Stimulated activated CD4-positive, alpha-beta T cell treated with anti-CD3 and anti-CD28 coated beads, Interleukin-2, amount 100 ng/mL, for 24 hours (primary cell): ENCODE data around the gene POU6F2.

Experiments used
- DNase-seq, 2 donors: peaks; one replicate each; pipeline ENCODE4 v3.0.0-alpha.2; 2020

POU6F2 gene

DNA sequence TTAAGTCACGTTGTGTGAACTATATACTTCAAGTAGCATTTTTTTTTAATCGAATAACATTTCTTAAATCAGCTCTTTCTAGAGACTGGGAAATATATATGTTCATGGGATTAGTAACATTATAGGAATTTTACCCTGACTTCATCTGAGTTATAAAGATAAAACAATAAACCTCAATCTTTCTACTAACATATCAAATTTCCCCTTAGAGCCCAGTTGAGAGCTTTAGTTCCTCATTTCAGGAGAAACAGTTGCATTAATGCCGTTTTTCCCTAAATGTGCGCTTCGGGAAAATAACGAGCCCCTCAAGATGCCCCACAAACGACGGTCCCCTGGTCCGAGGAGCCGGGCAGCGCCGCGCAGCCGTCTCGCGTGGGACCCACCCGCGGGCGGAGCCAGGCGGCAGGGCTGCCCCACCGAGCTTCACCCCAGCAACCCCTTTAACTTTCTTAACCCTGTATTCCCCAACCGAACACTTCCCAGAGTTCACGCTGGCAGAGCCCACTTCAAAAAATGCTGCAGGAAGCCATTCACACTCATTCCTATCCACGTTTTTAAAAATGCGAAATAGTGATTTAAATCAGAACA lies 436.0 kb downstream of the POU6F2 start:
- no peak for DNase-seq

DNA sequence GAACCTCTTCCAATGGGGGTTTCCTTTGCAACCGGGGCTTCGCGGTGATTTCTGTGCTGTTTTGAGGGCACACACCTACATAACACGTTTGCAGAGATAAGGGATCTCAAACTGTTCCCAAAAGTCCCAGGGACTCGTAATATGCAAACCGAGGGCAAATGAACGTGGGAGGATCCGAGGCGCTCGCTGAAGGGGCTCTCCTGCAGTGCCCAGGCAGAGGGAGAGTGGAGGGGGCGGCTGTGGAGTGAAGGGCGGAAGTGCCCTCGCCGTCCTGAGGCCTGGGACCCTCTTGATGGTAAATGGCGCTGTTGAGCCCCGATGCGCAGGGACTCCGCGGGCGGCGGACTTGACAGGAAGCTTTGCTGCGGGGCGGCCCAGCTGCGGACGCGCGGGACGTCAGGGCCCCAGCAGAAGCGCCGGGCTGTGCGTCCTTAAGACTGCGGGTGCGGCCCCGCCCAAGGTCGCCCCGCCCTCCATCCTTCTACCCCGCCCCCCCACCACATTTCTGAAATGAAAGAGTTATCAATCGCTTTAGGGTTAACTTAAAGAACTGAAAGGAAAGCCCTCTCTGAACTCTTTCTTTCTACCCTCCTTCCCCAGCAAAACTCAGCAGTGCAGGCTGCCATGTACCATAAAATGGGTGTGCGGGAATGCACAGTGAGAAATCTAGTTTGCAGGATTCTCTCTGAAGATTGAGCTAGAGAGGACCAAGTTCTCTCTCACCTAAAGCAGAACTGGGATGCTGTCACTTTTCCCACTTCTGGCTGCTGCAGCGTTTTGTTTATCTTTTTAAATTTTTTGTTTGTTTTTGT lies 436.7 kb downstream of the POU6F2 start:
- peak; percentile 32 to 62 for DNase-seq

DNA sequence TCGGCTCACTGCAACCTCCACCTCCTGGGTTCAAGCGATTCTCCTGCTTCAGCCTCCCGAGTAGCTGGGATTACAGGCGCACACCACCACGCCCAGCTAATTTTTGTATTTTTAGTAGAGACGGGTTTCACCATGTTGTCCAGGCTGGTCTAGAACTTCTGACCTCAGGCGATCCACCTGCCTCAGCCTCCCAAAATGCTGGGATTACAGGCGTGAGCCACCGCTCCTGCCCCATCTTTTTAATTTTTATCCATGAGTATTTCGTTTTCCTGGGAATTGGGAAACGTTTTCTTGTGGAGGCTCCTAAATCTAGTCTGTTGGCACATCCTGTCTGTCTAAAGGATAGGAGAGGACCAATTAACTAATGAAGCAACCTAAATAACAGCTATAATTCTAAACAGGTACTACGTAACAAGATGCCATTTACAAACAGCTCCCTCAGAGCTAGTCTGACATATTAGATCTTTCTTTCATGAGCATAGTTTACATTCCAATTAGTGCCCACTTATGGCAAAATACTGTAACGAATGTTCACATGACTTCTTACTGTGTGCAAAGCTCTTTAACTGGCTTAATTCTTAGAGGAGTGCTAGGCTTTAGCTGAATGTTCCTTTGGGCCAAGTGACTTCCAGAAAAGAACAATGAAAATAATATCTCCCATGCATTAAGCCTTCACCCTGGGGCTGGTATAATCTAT lies 437.5 kb downstream of the POU6F2 start:
- DNase-seq, result no peak

DNA sequence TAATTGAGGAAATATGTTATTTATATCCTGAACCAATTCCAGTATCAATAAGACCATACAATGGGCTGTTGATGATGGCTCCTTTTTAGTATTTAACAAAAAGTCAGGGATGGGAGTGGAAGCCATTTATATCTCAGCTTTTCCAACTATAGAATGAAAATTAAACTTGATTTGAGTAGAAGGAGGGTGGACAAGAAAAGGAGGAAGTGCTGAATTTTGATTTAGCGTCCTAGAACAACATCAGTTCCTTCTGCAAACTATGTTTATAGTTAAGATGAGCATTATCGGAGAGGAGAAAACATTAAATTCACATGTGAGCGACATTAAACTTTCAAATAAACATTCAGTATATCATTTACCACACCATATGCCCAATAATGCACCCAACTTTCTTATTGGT lies 439.2 kb downstream of the POU6F2 start:
- no peak for DNase-seq

DNA sequence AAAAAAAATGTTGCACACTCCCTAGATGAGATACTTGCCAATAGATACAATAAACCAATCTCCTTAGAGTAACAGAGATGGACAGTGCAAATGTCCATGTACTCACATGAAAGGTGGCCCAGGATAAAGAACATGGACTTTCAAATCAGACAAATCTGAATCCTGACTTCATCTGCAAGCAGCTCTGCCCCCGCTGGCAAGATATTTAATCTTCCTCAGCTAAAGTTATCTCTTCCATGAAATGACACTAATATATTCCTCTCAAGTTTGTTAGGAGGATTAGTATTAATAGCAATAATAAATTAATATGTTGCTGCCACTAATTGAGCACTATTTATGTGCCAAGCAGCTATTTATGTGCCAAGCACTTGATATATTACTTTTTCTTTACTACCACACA lies 439.9 kb downstream of the POU6F2 start:
- no peak for DNase-seq

DNA sequence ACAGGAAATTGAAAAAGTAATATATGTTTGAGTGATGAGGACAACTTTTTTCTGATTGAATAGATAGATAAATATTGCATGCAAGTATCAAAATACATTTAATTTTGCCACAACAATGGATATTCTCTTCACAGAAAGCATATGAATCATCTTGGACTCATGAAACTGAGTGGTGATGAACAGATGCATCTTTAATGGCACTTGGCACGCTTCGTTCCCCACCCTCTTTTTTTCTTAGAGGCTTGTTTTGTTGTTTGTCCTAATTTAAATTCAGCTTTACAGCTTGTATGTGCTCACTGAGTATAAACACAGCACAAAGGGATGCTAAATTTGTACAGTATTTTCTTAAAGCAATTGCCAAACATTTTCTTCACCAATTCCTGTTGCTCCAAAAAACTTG lies 443.5 kb downstream of the POU6F2 start:
- no peak for DNase-seq

DNA sequence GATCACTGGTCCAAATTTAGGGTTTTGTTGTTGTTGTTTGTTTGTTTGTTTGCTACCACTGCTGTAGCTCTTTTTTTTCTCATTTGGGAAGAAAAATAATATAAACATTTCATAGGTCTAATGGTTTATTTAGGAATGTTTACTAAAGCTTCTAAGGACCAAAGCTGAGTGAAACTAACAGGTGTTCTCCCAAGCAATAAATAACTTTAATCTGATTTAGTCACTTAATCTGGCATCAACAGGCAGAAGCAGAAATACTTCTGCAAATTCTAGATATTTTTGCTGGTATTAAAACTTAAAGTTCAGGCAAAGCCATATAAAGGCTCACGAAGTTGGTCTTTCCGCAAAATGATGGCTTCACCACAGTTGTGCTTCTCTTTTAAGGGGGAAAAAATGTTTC lies 444.0 kb downstream of the POU6F2 start:
- no peak for DNase-seq

DNA sequence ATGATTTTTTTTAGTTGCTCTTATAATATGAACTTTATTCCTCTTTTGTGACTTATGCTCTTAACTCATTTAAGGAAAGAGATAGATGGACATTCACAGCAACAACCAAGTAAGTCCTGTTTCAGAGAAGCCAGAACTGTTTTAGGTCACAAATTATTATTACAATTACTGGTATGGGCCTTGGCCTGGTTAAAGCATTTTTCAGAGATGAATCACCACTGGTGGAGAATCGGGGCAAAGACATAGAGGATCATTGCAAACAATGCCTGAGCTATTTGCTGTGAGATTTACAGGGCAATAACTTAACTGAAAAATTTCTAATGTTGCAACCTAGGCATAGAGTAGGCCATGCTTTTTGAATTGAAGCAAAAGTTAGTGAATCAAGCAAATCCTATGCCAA lies 450.5 kb downstream of the POU6F2 start:
- DNase-seq, result no peak

DNA sequence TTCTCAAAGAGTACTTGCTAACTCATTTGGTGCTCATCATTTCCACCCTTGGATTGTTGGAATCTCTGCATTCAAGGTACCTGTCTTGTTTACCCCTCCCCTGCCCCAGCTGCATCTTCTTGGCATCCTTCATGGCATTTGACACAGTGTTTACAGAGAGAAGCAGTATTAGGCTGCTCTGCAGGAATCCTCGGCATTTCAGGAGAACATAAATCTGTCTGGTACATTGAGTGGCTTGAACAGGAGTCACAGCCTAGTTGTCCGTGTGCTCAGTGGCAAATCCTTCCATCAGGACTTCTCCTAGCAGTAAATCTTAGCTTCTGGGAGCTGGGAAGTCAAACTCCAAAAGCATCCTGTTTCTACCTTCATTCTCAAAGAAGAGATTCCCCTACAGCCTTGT lies 451.7 kb downstream of the POU6F2 start:
- no peak for DNase-seq

DNA sequence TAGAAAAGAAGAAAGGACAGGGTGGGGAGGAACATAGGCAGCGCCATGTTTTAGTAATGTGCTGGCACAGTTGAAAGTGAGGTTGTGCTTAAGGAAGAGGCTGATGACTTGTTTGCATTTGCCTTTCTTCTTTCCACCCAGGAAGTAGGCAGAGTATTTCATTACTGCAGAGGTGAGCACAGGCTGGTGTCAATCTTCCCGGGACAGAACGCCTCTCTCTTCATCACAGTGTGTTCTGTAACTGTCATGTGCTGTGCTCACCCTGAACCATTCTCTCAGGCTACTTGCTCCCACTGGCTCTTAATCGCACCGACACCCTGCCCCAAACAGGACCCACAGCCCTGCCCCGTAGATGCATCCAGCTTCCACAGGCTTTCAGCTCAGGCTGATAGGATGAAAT lies 452.7 kb downstream of the POU6F2 start:
- no peak for DNase-seq

DNA sequence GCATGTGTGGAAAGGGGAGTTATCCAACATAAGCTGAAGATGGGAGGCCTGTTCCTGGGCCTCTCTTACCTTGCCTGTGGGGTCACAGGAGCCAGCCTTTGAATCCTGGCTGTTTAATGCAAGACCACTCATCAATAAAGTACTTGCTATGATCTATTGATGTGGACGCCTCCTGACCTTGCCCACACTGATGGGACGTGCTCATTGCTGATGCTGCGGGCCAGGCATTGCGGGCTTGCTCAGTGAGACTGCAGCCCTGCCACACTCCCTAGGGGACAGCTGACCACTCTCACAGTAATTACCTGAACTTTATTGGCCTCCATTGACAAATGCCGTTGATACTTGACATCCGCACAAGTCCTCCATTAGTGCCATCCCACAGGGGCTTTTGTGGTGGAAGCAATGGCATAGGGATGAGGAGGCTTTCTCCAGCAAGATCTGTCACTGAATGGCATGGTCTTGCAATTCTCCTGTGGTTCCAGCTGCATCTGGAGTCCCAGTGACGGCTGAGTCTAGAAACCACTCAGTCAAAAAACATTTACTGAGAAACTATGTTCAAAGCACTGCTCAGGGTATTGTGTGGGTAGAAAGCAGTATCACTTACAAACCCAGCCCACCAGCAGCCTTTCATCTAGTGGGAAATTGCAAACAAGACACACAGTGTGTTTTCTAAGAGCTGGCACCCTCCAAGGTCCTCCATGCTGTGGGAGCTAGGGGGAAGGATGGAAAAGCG lies 453.4 kb downstream of the POU6F2 start:
- DNase-seq, result no peak

DNA sequence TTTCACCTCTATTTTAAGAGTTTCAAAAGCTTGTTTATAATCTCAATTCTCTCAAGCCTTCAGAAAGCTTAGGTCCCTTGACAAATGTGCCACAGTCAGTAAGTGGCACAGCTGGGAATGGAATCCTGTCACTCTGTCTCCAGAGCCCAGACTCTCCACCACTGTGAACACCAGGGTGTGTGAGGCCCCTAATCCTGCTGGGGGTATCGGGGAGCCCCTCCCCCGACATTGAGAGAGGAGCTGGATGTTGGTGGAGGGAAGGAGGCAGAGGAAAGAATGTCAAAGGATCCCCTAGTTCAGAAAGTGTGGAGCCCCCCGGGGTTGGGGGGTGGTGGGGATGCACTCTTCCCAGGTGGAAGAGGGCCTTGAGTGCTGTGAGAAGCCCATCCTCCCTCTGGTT lies 454.7 kb downstream of the POU6F2 start:
- DNase-seq, result no peak

DNA sequence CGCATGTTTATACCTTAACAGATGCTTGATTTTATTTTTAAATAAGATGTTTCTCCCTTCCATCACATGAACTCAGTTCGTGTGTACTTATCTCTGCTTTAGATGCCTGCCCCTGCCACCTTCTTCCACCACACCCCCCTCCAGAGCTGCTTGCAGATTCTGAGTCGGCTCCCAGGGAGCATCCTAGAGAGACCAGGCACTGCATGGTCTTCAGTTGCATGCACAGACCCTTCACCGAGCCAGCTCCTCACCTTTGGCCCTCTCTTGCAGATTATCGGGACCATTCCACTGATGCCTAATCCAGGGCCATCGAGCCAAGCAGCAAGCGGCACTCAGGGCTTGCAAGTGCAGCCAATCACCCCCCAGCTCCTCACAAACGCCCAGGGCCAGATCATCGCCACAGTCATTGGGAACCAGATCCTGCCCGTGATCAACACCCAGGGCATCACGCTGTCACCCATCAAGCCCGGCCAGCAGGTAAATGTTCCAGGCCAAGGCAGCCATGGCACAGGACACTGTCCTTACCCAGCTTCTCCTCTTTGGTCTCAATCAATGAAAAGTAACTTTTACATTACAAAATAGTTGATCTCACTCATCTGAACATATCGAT lies 455.2 kb downstream of the POU6F2 start:
- DNase-seq, result no peak

DNA sequence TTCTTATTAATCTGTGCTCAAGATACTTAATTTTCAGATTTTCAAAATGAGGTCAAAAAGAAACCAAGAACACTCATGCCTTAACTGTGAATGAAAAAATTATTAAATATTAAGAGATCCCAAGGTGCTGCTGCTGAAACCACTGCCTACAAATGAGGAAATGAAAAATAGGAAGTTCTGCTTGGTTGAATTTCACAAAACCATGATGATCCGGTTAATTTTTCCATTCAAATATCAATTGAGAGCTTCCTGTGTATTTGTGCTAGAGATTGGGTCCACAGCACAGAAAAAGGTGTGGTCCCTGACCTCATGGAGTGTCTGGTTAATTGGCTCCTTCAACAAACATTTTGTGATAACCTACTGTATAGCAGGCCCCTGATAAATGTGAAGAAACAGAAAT lies 455.8 kb downstream of the POU6F2 start:
- DNase-seq, result no peak

DNA sequence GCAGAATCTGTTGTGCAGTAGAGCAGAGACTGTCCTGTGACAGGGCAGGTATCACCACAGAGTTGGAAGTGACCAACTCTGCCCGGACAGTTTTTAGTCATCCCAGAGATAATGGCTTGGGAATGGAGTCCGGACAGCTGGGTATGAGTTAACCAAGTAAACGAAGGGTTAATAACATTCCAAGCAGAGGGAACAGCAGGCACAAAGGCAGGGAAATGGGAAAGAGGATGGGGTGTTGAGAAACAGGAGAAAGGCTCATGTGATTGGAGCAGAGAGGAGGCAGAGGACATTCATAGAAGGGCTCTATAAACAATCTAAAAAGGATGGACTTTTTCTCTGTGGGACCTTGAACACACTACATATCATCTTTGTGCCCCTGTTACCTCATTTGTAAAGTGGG lies 456.3 kb downstream of the POU6F2 start:
- no peak for DNase-seq

DNA sequence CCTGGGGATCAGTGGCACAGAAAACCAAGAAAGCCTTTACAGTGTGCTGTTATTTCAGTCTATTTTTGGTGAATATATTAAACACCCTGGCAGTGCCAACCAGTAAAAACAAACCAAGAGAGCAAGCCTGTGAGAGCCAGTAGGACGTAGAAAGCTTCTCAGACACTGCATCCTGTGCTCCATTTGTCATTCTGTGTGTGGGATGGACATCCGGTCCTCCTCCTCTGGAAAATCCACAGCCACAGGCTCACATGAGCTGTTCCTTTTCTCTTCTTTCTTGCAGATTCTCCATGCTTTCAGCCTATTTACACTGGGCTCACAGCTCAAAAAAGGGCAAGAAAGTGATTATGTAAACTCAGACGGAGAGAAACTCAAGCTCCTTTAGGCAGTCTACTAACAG lies 468.8 kb downstream of the POU6F2 start:
- DNase-seq, result no peak

DNA sequence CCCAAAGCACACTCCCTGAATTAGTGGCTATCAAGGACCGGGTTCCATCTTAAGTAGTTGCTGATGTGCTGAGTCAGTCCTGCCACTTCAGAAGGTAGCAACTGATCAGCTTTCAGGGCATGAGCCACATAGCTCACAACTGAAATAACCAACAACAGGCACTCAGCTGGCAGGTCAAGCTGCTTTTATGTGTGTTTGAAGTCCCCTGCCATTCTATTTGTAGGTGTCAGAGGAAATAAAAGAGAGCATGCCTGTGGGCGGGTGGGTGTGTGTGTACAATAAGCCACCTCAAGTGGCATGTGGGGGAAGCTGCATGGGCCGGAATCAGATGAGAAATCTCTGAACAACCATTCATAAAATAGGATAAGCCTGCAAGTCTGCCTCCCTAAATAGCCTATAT lies 474.2 kb downstream of the POU6F2 start:
- no peak for DNase-seq

DNA sequence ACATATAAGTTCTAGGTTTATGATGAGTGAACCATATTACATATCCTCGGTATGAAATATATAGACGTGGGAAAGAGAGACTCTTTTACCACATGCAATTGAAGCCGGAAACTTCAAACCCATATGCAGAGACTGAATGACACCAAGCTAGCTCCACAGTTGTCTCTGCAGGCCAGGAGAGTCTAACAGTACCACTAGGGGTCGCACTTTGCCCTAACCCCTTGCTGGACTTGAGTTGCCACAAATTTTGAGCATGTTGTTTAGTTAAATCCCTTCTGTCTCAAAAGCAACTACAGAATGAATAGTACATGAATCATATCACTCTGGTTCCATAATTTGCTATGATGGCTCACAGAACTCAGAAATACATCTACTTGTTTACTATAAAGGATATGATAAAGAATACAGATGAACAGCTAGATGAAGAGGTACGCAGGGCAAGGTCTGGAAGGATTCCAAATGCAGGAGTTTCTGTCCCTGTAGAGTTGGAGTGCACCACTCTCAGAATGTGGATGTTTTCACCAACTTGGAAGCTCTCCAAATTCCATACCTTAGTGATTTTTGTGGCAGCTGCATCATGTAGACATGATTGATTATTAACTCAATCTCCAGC lies 476.1 kb downstream of the POU6F2 start:
- peak; percentile 52 to 54 for DNase-seq

DNA sequence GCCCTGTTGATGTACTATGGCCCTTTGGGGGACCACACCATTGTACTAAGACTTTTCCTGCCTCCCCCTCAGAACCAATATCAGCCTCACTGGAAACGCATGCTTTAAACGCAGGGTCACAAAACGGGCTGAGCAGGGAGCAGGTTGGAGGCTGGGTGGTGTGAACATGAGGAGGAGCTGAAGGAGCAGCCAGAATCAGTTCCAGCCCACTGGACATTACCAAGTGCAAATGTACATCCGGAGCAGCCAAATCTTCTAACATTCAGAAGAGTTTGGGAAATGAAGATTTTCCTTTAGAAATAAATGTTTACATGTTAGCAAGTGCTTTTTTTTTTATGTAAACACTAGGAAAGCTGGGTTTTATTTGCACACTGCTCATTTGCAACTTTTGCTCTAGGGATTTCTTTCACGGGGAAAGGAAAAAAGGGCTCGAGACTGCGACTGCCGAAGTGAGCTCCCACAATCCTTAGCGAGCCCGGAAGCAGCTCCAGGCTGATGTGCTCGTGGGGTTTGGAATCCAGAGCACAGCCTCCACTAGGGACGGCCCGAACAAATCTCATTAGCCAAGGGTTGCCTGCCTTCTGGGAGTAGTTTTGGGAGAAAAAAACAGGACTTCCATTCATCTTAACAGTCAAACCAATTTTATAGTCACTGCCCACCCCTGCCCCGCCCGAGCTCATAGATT lies 480.5 kb downstream of the POU6F2 start:
- DNase-seq, result no peak

DNA sequence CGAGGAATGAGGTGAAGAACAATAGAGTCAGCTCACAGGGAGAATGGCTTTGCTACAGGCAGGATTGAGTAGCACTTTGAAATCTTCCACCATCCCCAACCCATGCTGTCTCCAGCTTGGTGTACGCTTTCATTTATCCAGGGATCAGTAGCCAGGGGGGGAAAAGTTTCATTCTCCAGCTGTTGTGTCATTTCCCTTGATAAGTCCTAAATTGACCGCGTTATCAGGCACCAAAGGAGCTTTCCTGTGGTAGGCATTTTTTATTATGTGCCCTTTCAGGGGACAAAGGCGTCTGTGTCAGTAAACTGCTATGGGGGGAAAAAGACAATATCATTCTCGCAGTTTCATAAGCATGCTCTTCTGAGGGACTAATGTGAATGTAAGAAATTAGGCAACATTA lies 481.9 kb downstream of the POU6F2 start:
- DNase-seq, result no peak

DNA sequence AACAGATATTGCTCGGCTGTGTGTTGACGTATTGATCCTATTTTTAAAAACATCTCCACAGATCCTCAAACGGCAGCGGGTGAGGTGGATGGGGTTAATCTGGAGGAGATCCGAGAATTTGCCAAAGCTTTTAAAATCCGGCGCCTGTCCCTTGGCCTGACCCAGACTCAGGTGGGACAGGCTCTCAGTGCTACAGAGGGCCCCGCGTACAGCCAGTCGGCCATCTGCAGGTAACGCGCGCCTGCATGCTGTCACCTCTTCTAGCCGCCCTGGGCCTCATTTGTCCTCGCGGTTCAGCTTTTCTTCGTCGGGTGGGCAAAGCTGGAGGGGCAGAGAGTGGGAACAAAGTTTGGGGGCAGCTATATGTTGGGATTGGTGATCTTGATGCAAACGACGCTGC lies 482.8 kb downstream of the POU6F2 start:
- DNase-seq, result no peak

DNA sequence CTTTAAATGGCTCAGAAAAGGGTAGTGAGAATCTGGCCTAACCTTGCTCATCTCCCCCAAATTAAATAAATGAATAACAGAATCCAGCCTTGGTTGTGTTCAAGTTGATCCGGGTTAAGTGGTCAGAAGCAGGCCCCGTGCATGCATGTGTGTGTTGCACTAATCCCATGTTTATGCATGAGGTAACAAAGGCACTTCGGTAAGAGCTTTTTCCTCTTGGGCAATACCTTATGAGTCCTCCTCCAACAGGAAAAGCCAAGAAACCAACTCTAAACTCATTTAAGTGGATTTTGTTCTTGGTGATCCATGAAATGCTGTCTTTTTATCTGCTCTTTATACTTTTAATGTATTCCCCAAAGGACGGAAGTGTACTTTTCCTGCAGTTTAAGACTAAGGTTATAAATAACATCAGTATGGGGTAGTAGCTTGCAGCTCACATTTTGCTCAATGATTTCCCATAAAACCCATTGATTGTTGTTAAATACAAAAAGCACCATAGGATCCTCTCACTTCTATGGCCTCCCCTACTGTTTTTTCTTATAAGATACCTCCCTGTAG lies 483.6 kb downstream of the POU6F2 start:
- no peak for DNase-seq
